Type B pancreatic cell (in vitro differentiated cells): ENCODE measurements around the gene WNT2B. TPM values are rescaled to one million over a fixed set of nuclear protein-coding genes. Genes with fewer than 3 reads are reported as not detected.

Experiments used
- DNase-seq: peaks from one replicate; pipeline ENCODE4 v3.0.0; 2021; ENCODE audit warnings: mixed read lengths; ENCODE audit not compliant: unreplicated experiment; ENCODE audit errors: extremely low spot score
- H3K27ac Mint-ChIP-seq: 2 replicates; pipeline ENCODE4 v1.8.0; 2021; ENCODE audit warnings: mild to moderate bottlenecking, mixed read lengths
- H3K27me3 Mint-ChIP-seq: 2 replicates; pipeline ENCODE4 v1.8.0; 2021; ENCODE audit warnings: mixed read lengths
- H3K36me3 Mint-ChIP-seq: 2 replicates; pipeline ENCODE4 v1.8.0; 2021; ENCODE audit warnings: mixed read lengths
- H3K4me1 Mint-ChIP-seq: one replicate; pipeline ENCODE4 v1.8.0; 2021; ENCODE audit warnings: mixed read lengths; ENCODE audit not compliant: unreplicated experiment
- H3K4me3 Mint-ChIP-seq: 2 replicates; pipeline ENCODE4 v1.8.0; 2021; ENCODE audit warnings: mild to moderate bottlenecking, mixed read lengths
- H3K9me3 Mint-ChIP-seq: 2 replicates; pipeline ENCODE4 v1.8.0; 2021; ENCODE audit warnings: mixed read lengths
- total RNA-seq: library from RNA; stranded (reverse); gene quantifications from 2 replicates; pipeline ENCODE4 v1.2.1, GENCODE V29; 2021; ENCODE audit warnings: low replicate concordance
- TF ChIP-seq, protein P1 (sequence below): fragments of 200-600 bp; sonication (generic); conservative IDR thresholded peaks from 2 replicates; pipeline ENCODE4 v1.5.0; 2021; ENCODE audit warnings: antibody characterized with exemption, mild to moderate bottlenecking

The WNT2B gene
- total RNA-seq, 1 donor from 2014 or later, result 41.0 TPM

DNA sequence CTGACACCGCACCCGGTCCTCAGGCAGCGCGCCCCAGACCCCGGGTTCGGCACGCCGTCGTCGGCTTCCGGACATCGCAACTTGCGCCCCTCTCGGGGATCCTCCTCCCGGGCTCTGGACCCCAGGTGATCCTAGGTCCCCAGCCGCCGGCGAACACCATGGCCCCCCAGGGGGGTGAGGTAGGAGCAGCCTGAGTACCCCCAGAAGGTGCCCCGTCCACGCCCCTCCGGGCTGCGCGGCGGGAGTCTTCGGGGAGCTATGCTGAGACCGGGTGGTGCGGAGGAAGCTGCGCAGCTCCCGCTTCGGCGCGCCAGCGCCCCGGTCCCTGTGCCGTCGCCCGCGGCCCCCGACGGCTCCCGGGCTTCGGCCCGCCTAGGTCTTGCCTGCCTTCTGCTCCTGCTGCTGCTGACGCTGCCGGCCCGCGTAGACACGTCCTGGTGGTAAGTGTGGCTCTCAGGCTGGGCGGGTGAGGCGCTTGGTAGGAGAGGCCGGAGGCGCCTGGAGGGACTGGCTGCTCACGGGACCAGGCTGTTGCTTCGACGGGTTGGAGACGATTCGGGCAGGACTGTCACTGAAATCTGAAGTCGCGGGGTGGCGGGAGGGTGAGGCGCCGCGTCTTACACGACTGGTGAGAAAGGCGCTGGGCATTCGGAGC lies 367 bp downstream of the WNT2B start:
- Mint-ChIP-seq H3K4me1 (peaks cover 27% of the 10 kb centered on the region), H3K27me3 (peaks cover 86% of the 10 kb centered on the region), H3K27ac (no peak overlapping the region), H3K9me3 (no peaks in the 10 kb centered on the region), H3K4me3 (peak overlapping the region; percentile 81), H3K36me3 (peaks cover 4% of the 10 kb centered on the region)
- DNase-seq, result no peak
- TF ChIP-seq, protein P1, sequence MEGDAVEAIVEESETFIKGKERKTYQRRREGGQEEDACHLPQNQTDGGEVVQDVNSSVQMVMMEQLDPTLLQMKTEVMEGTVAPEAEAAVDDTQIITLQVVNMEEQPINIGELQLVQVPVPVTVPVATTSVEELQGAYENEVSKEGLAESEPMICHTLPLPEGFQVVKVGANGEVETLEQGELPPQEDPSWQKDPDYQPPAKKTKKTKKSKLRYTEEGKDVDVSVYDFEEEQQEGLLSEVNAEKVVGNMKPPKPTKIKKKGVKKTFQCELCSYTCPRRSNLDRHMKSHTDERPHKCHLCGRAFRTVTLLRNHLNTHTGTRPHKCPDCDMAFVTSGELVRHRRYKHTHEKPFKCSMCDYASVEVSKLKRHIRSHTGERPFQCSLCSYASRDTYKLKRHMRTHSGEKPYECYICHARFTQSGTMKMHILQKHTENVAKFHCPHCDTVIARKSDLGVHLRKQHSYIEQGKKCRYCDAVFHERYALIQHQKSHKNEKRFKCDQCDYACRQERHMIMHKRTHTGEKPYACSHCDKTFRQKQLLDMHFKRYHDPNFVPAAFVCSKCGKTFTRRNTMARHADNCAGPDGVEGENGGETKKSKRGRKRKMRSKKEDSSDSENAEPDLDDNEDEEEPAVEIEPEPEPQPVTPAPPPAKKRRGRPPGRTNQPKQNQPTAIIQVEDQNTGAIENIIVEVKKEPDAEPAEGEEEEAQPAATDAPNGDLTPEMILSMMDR, result no peak

DNA sequence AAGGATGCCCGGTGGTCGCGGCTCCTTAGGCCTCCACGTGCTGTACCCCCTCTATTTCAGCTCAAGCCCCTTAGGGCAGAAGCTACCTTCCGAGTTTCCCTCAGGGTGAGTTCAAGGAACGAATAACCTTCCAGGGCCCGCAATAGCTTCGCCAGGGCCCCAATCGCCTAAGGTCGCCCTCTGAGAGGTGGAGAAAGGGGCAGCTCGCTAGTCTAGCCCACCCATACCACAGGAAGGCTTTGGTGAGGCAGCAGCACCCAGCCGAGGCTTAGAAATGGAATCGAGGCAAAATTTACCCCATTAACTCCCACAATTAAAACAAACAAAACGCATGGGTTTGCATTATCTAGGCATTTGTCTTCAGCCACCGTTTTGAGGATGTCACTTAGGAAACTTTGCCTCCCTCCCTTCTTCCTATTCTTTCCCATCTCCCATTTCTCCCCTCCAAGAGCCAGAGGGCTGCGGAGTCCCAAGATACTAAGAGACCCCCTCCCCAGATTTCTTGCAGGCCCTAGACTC lies 954 bp downstream of the WNT2B start:
- peaks cover 4% of the 10 kb centered on the region for H3K36me3 Mint-ChIP-seq
- peak overlapping the region; percentile 11 for H3K27ac Mint-ChIP-seq
- H3K4me3 Mint-ChIP-seq, result peak overlapping the region; percentile 81
- peaks cover 80% of the 10 kb centered on the region for H3K27me3 Mint-ChIP-seq
- TF ChIP-seq, protein P1, result no peak
- peaks cover 21% of the 10 kb centered on the region for H3K4me1 Mint-ChIP-seq
- no peaks in the 10 kb centered on the region for H3K9me3 Mint-ChIP-seq
- DNase-seq, result no peak

DNA sequence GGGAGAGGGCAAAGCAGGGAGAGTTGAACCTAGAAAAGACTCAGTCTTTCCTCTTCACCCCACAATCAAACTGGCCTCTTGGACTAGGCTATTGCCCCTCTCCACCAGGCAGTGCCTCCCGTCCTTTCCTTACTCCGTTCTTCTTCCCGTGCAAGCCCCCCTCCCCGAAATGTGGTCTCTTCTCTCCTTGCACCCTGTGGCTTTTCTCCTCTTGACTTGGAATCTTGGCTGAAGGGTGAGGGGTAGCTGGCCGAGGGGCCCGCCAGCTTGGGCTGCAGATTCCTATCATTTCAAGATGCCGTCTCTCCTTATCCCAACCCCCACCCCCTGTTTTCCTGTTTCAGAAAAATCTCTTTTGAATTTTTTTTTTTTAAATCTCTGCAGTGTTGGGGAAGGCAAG lies 1.6 kb downstream of the WNT2B start:
- Mint-ChIP-seq H3K27me3 (peaks cover 79% of the 10 kb centered on the region), H3K27ac (peak overlapping the region; percentile 11), H3K4me1 (peaks cover 23% of the 10 kb centered on the region), H3K36me3 (peaks cover 5% of the 10 kb centered on the region), H3K4me3 (peak overlapping the region; percentile 81), H3K9me3 (no peaks in the 10 kb centered on the region)
- DNase-seq, result no peak
- TF ChIP-seq, protein P1, result no peak

DNA sequence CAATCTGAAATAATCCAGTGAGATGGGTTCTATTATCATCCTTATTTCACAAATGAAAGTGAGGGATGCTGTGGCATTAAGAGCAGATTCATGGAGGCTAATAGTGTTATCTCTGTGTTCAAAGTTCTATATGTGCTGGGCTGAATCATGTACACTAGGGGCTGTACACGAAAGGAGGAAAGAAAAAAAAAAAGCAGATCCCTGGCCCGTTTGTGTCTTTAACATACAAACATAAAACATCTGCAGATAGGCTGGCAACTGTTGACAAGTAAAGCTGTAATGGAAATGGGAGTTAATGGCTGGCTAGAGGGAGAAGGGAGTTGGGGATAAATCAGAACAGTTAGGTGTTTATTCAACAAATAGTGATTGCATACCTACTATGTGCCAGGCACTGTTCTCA lies 3.1 kb downstream of the WNT2B start:
- TF ChIP-seq, protein P1, result no peak
- Mint-ChIP-seq H3K36me3 (peaks cover 10% of the 10 kb centered on the region), H3K27ac (no peak overlapping the region), H3K4me3 (peak overlapping the region; percentile 23), H3K9me3 (no peaks in the 10 kb centered on the region), H3K27me3 (peaks cover 68% of the 10 kb centered on the region), H3K4me1 (peaks cover 29% of the 10 kb centered on the region)
- DNase-seq, result no peak

DNA sequence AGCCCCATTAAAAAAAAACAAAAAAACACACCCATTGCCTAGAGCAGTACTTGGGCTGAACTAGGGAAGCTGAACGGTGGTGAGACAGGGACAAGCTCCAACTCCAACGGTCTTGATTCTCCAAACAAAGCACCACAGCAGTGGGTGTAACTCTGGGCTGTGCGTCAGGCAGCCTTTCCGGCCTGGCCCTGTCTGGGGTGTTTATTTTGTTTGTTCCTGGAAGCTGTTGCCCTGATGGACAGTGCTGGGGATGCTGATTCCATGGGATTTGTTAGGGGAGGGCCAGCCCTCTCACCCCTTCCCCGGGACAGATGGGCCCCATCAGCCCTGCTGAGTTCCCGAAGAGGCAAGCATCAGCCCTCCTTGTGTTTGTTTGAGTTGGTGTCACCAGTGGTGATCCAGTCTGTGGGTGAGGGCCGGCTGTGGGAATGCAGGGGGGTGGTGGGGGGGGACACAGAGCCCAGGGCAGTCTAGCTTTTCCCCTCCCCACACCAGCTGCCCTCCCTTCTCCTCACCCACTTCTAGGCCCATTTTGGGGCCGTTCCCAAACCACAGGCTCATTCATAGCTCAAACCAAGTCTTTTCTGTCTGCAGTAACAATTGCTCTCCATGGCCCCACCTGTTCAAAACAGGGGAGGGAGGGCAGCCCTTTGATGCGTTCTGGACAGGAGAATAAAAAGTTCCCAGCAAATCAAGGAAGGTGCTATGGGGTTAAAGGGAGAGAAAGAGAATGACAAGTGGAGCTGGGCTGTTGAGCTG lies 4.5 kb downstream of the WNT2B start:
- TF ChIP-seq, protein P1, result no peak
- Mint-ChIP-seq H3K27me3 (peaks cover 54% of the 10 kb centered on the region), H3K4me3 (no peak overlapping the region), H3K4me1 (peaks cover 29% of the 10 kb centered on the region), H3K36me3 (peaks cover 10% of the 10 kb centered on the region), H3K9me3 (no peaks in the 10 kb centered on the region), H3K27ac (no peak overlapping the region)
- no peak for DNase-seq
